ENCODE measurements around the gene ARL3. TPM values are rescaled to one million over a fixed set of nuclear protein-coding genes. Genes with fewer than 3 reads are reported as not detected.
"Not testable (repeated sequence)": the region's sequence is repeated elsewhere in the genome, so short reads cannot be mapped to it uniquely, and the experiment has no call there.

Gene ARL3
- polyA plus RNA-seq, 1 donor, result 12.5 TPM

- no peak for DNase-seq
Measured at GRCh38 chr10:102701796-102702195, 12.4 kb downstream of the ARL3 start.

- DNase-seq, result no peak
Measured at GRCh38 chr10:102701272-102701671, 12.9 kb downstream of the ARL3 start.

- no peak for DNase-seq
Measured at GRCh38 chr10:102698894-102699293, 15.3 kb downstream of the ARL3 start.

- no peak for DNase-seq
Measured at GRCh38 chr10:102696736-102697135, 17.5 kb downstream of the ARL3 start.

- not testable (repeated sequence) for DNase-seq
Measured at GRCh38 chr10:102695401-102695800, 18.8 kb downstream of the ARL3 start.

- DNase-seq, result no peak
Measured at GRCh38 chr10:102691285-102692066, 22.7 kb downstream of the ARL3 start.

- DNase-seq, result no peak
Measured at GRCh38 chr10:102683736-102684135, 30.5 kb downstream of the ARL3 start.

GRCh38 chr10:102682981-102683380 lies 31.2 kb downstream of the ARL3 start:
- no peak for DNase-seq

- no peak for DNase-seq
Measured at GRCh38 chr10:102682416-102682815, 31.8 kb downstream of the ARL3 start.

- no peak for DNase-seq
Measured at GRCh38 chr10:102681696-102682095, 32.5 kb downstream of the ARL3 start.

GRCh38 chr10:102679596-102679995 lies 34.6 kb downstream of the ARL3 start:
- DNase-seq, result no peak

- peak; percentile 51 for DNase-seq
Measured at GRCh38 chr10:102678842-102679289, 35.3 kb downstream of the ARL3 start.

- DNase-seq, result no peak
Measured at GRCh38 chr10:102678068-102678400, 36.2 kb downstream of the ARL3 start.

GRCh38 chr10:102677331-102678067 lies 36.7 kb downstream of the ARL3 start:
- DNase-seq, result no peak

- DNase-seq, result no peak
Measured at GRCh38 chr10:102676534-102677315, 37.5 kb downstream of the ARL3 start.

- DNase-seq, result no peak
Measured at GRCh38 chr10:102675666-102676533, 38.3 kb downstream of the ARL3 start.

- no peak for DNase-seq
Measured at GRCh38 chr10:102675011-102675665, 39.1 kb downstream of the ARL3 start.

- DNase-seq, result no peak
Measured at GRCh38 chr10:102674566-102674965, 39.6 kb downstream of the ARL3 start.

GRCh38 chr10:102673819-102674511 lies 40.2 kb downstream of the ARL3 start:
- DNase-seq, result no peak

GRCh38 chr10:102673236-102673818 lies 40.9 kb downstream of the ARL3 start:
- DNase-seq, result no peak

Data from hindlimb muscle (tissue), 1 donor.